Mesenchymal stem cell (in vitro differentiated cells and primary cell): ENCODE results near the gene ANKFN1.

Experiments used
- DNase-seq: peaks from one replicate; pipeline ENCODE4 v3.0.0-alpha.2; 2013
- H2AFZ ChIP-seq: one replicate; pipeline ENCODE4 v1.6.1; 2013; ENCODE audit warnings: low read depth, mild to moderate bottlenecking, control low read depth, inconsistent platforms, low read length, moderate library complexity
- H2AK5ac ChIP-seq: 2 replicates; pipeline ENCODE4 v1.6.1; 2013; ENCODE audit warnings: low read length, moderate library complexity, mild to moderate bottlenecking, inconsistent platforms; ENCODE audit not compliant: severe bottlenecking
- H2BK120ac ChIP-seq: one replicate; pipeline ENCODE4 v1.6.1; 2013; ENCODE audit warnings: low read depth, mild to moderate bottlenecking, inconsistent platforms, low read length, moderate library complexity
- H2BK12ac ChIP-seq, 2 experiments: one replicate each; pipeline ENCODE4 v1.6.1; 2013; ENCODE audit warnings: inconsistent platforms in 2 of 2, low read length in 2 of 2, mild to moderate bottlenecking in 2 of 2, moderate library complexity in 2 of 2, control low read depth in 1 of 2
- H2BK15ac ChIP-seq: one replicate; pipeline ENCODE4 v1.6.1; 2013; ENCODE audit warnings: mild to moderate bottlenecking, low read depth, inconsistent platforms; ENCODE audit not compliant: poor library complexity, severe bottlenecking
- H2BK5ac ChIP-seq: 2 replicates; pipeline ENCODE4 v1.6.1; 2013; ENCODE audit warnings: low read depth, mild to moderate bottlenecking, low read length, control low read depth, inconsistent platforms; ENCODE audit not compliant: poor library complexity, severe bottlenecking
- H3K14ac ChIP-seq, 2 experiments: one replicate each; pipeline ENCODE4 v1.6.1; 2013; ENCODE audit warnings: inconsistent platforms in 2 of 2, low read length in 2 of 2, control low read depth in 1 of 2, mild to moderate bottlenecking in 1 of 2, moderate library complexity in 1 of 2
- H3K18ac ChIP-seq, 2 experiments: one replicate each; pipeline ENCODE4 v1.6.1; 2013; ENCODE audit warnings: inconsistent platforms in 2 of 2, low read length in 2 of 2, control low read depth in 1 of 2, low read depth in 1 of 2, mild to moderate bottlenecking in 1 of 2
- H3K23ac ChIP-seq, 2 experiments: one replicate each; pipeline ENCODE4 v1.6.1; 2013; ENCODE audit warnings: inconsistent platforms in 2 of 2, low read length in 2 of 2, mild to moderate bottlenecking in 2 of 2, moderate library complexity in 2 of 2, control low read depth in 1 of 2
- H3K27ac ChIP-seq: 2 replicates; pipeline ENCODE4 v1.5.1; 2013; ENCODE audit warnings: mild to moderate bottlenecking, moderate library complexity, low read length, control low read depth, inconsistent platforms; ENCODE audit not compliant: poor library complexity, severe bottlenecking
- H3K27me3 ChIP-seq, 2 experiments: 2 replicates each; pipeline versions ENCODE4 v1.6.1 to v1.7.0; 2013; ENCODE audit warnings: low read length in 2 of 2, mild to moderate bottlenecking in 2 of 2, moderate library complexity in 2 of 2, control low read depth in 1 of 2, inconsistent platforms in 1 of 2; ENCODE audit not compliant: control insufficient read depth in 1 of 2, insufficient read depth in 1 of 2
- H3K36me3 ChIP-seq, 2 experiments: 2 replicates each; pipeline versions ENCODE4 v1.6.1 to v1.7.0; 2013; ENCODE audit warnings: low read length in 2 of 2, control low read depth in 1 of 2, inconsistent platforms in 1 of 2, low read depth in 1 of 2, mild to moderate bottlenecking in 1 of 2; ENCODE audit not compliant: insufficient read depth in 2 of 2, control insufficient read depth in 1 of 2
- H3K4ac ChIP-seq, 2 experiments: one replicate each; pipeline ENCODE4 v1.6.1; 2013; ENCODE audit warnings: inconsistent platforms in 2 of 2, low read length in 2 of 2, mild to moderate bottlenecking in 2 of 2, moderate library complexity in 2 of 2, control low read depth in 1 of 2, low read depth in 1 of 2
- H3K4me1 ChIP-seq: 2 replicates; pipeline ENCODE4 v1.6.1; 2013; ENCODE audit warnings: low read depth, low read length, control low read depth; ENCODE audit not compliant: control insufficient read depth, insufficient read depth
- H3K4me2 ChIP-seq: 2 replicates; pipeline ENCODE4 v1.6.1; 2013; ENCODE audit warnings: low read length, mild to moderate bottlenecking, inconsistent platforms; ENCODE audit not compliant: poor library complexity, severe bottlenecking
- H3K4me3 ChIP-seq, 2 experiments: 2 replicates each; pipeline versions ENCODE4 v1.5.1 to v1.7.0; 2013; ENCODE audit warnings: low read length in 2 of 2, mild to moderate bottlenecking in 2 of 2, control low read depth in 1 of 2, low read depth in 1 of 2; ENCODE audit not compliant: insufficient read depth in 1 of 2
- H3K79me1 ChIP-seq: replicated peaks from 2 replicates; pipeline ENCODE4 v1.6.1; 2013; ENCODE audit warnings: mild to moderate bottlenecking, control low read depth, low read length, inconsistent platforms; ENCODE audit not compliant: poor library complexity, severe bottlenecking
- H3K9ac ChIP-seq: 2 replicates; pipeline ENCODE4 v1.7.0; 2013; ENCODE audit warnings: mild to moderate bottlenecking, low read length, moderate library complexity
- H3K9me3 ChIP-seq: 2 replicates; pipeline ENCODE4 v1.7.0; 2013; ENCODE audit warnings: mild to moderate bottlenecking, low read length; ENCODE audit not compliant: control insufficient read depth
- H4K8ac ChIP-seq: one replicate; pipeline ENCODE4 v1.6.1; 2013; ENCODE audit warnings: inconsistent platforms, mild to moderate bottlenecking, low read length, moderate library complexity
- H4K91ac ChIP-seq: one replicate; pipeline ENCODE4 v1.6.1; 2013; ENCODE audit warnings: mild to moderate bottlenecking, low read length, inconsistent platforms
- WGBS: methylation state at CpG from one replicate; pipeline ENCODE4 v1.1.7; 2013; ENCODE audit warnings: mixed read lengths; 5-methylcytosine and 5-hydroxymethylcytosine counted together

The ANKFN1 gene

GRCh38 chr17:56451629-56452028 is 298.4 kb downstream of the ANKFN1 start:
- H3K79me1 ChIP-seq: no peaks in the 10 kb centered on the region
- DNase-seq: no peak
- H3K27ac ChIP-seq: no peak overlapping the region
- no peak overlapping the region for H2AK5ac ChIP-seq
- no peak overlapping the region for H4K91ac ChIP-seq
- H3K4me3 ChIP-seq: no peak overlapping the region
- H4K8ac ChIP-seq: no peak overlapping the region
- no peaks in the 10 kb centered on the region for H3K4me1 ChIP-seq
- H2BK12ac ChIP-seq: no peak overlapping the region
- no peak overlapping the region for H2BK15ac ChIP-seq
- H3K4ac ChIP-seq: no peak overlapping the region
- no peak overlapping the region for H3K23ac ChIP-seq
- H2BK5ac ChIP-seq: no peak overlapping the region
- no peak overlapping the region for H3K4me2 ChIP-seq
- H2AFZ ChIP-seq: no peak overlapping the region
- H3K27me3 ChIP-seq: peaks cover 0 to 4% of the 10 kb centered on the region in 2 experiments
- H3K18ac ChIP-seq: no peak overlapping the region
- no CpG with 5 or more reads among the region's 1 CpG for WGBS
- H3K9ac ChIP-seq: no peak overlapping the region
- H3K14ac ChIP-seq: no peak overlapping the region
- no peak overlapping the region for H2BK120ac ChIP-seq
- peaks cover 3% of the 10 kb centered on the region for H3K9me3 ChIP-seq
- no peaks in the 10 kb centered on the region for H3K36me3 ChIP-seq

- H2BK120ac ChIP-seq: no peak overlapping the region
- no peak overlapping the region for H2AFZ ChIP-seq
- H3K27ac ChIP-seq: no peak overlapping the region
- peaks cover 3% of the 10 kb centered on the region for H3K9me3 ChIP-seq
- no CpG with 5 or more reads among the region's 1 CpG for WGBS
- H3K79me1 ChIP-seq: no peaks in the 10 kb centered on the region
- no peak overlapping the region for H3K9ac ChIP-seq
- H3K23ac ChIP-seq: no peak overlapping the region
- no peak overlapping the region for H2AK5ac ChIP-seq
- no peak overlapping the region for H3K18ac ChIP-seq
- no peaks in the 10 kb centered on the region for H3K36me3 ChIP-seq
- no peak overlapping the region for H4K91ac ChIP-seq
- no peak overlapping the region for H2BK5ac ChIP-seq
- no peaks in the 10 kb centered on the region for H3K4me1 ChIP-seq
- H3K27me3 ChIP-seq: peaks cover 0 to 4% of the 10 kb centered on the region in 2 experiments
- H2BK15ac ChIP-seq: no peak overlapping the region
- H2BK12ac ChIP-seq: no peak overlapping the region
- H3K4me2 ChIP-seq: no peak overlapping the region
- no peak overlapping the region for H3K4ac ChIP-seq
- H3K4me3 ChIP-seq: no peak overlapping the region
- H4K8ac ChIP-seq: no peak overlapping the region
- no peak overlapping the region for H3K14ac ChIP-seq
- no peak for DNase-seq
Measured at GRCh38 chr17:56452461-56452860, 299.2 kb downstream of the ANKFN1 start.

GRCh38 chr17:56457501-56457900 is 304.2 kb downstream of the ANKFN1 start:
- H3K23ac ChIP-seq: no peak overlapping the region
- H2AK5ac ChIP-seq: no peak overlapping the region
- H4K91ac ChIP-seq: no peak overlapping the region
- no peaks in the 10 kb centered on the region for H3K4me1 ChIP-seq
- no peak overlapping the region for H3K4ac ChIP-seq
- H3K4me3 ChIP-seq: no peak overlapping the region
- no peak for DNase-seq
- no peak overlapping the region for H3K14ac ChIP-seq
- H3K18ac ChIP-seq: no peak overlapping the region
- H3K4me2 ChIP-seq: no peak overlapping the region
- peaks cover 0 to 4% of the 10 kb centered on the region in 2 experiments for H3K27me3 ChIP-seq
- H3K9me3 ChIP-seq: peaks cover 3% of the 10 kb centered on the region
- no peak overlapping the region for H4K8ac ChIP-seq
- H2BK120ac ChIP-seq: no peak overlapping the region
- H2BK5ac ChIP-seq: no peak overlapping the region
- H2BK12ac ChIP-seq: no peak overlapping the region
- no peak overlapping the region for H2BK15ac ChIP-seq
- H3K9ac ChIP-seq: no peak overlapping the region
- H3K79me1 ChIP-seq: no peaks in the 10 kb centered on the region
- H3K27ac ChIP-seq: no peak overlapping the region
- H3K36me3 ChIP-seq: no peaks in the 10 kb centered on the region
- H2AFZ ChIP-seq: no peak overlapping the region
- WGBS: 87% methylated on average over 4 of the region's 5 CpGs

GRCh38 chr17:56465886-56466285 is 312.6 kb downstream of the ANKFN1 start:
- H3K23ac ChIP-seq: no peak overlapping the region
- no peak overlapping the region for H3K18ac ChIP-seq
- no peaks in the 10 kb centered on the region for H3K27me3 ChIP-seq
- no peak overlapping the region for H3K4ac ChIP-seq
- H2BK120ac ChIP-seq: no peak overlapping the region
- no peak overlapping the region for H3K9ac ChIP-seq
- no peak overlapping the region for H2BK12ac ChIP-seq
- H3K9me3 ChIP-seq: no peaks in the 10 kb centered on the region
- no peak overlapping the region for H2BK15ac ChIP-seq
- H3K4me2 ChIP-seq: no peak overlapping the region
- no peak overlapping the region for H3K4me3 ChIP-seq
- no peak overlapping the region for H2AK5ac ChIP-seq
- no peak overlapping the region for H2AFZ ChIP-seq
- no peak overlapping the region for H4K91ac ChIP-seq
- DNase-seq: no peak
- no peaks in the 10 kb centered on the region for H3K4me1 ChIP-seq
- H4K8ac ChIP-seq: no peak overlapping the region
- H3K79me1 ChIP-seq: no peaks in the 10 kb centered on the region
- no peaks in the 10 kb centered on the region for H3K36me3 ChIP-seq
- no peak overlapping the region for H2BK5ac ChIP-seq
- 100% methylated on average over 1 of the region's 1 CpG for WGBS
- H3K27ac ChIP-seq: no peak overlapping the region
- no peak overlapping the region for H3K14ac ChIP-seq
